Measurements from ENCODE around the gene ORAI3. TPM values are rescaled to one million over a fixed set of nuclear protein-coding genes. Genes with fewer than 3 reads are reported as not detected.
A peak's percentile ranks its signal among the peaks of the same experiment; 100 is the strongest.

ORAI3 gene
- polyA plus RNA-seq, 1 experiment: 37.1 TPM

DNA sequence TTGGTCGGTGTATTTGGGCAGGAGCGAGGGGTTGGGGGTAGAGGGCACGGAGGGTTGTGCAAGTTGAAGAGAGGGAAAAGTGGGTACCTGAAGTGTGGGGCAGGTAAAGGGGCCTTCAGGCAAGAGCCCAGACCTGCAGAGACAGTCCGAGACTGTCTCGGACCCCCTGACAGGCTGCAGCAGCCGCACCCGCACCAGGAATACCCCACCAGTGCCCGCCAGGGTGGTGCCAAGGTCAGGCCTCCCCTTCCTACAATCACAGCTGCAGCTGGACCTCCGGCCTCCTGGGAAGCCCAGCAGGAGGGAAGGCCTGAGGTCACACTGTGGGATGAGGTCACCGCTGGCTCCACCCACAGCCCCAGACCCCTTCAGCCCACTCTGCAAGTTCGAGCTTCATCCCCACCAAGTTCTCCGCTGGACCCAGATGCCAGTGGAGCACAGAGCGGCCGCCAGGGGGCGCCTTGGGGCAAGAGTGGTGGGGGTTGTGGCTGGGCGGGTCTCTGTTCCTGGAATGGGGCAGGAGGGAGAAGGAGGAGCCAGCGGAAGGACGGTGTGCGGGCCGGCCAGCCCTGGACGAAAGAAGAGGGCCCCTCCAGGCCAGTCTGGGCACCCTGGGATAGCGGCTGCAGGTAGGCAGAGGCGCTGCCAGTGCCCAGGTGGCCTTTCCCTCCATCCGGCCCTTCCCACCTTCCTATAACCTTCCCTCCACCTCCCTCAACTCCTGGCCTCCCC lies 36.0 kb downstream of the ORAI3 start, which contains the start of gene HSD3B7:
Gene HSD3B7, plus strand, starts transcription at position 539 of the 732 bp plus-strand sequence. CDS start 452 bp downstream, outside the sequence.
- H3K27me3 ChIP-seq (ENCODE audit: control insufficient read depth, insufficient read depth, low read length): no peaks in the 10 kb centered on the region
- POLR2A ChIA-PET: interaction anchor here (0.6 to 1.0 kb wide), 2 partner anchors 90 to 157 kb away, joined by 3 to 4 read pairs; partner anchors contain the start of gene ZNF646
- H3K4me3 ChIP-seq (ENCODE audit: low read depth, low read length): peak within 1 kb of the TSS; percentile 44
- H3K36me3 ChIP-seq (ENCODE audit: control insufficient read depth, insufficient read depth, low read length): peaks cover 22% of the 10 kb centered on the region
- TF ChIP-seq, protein P1, sequence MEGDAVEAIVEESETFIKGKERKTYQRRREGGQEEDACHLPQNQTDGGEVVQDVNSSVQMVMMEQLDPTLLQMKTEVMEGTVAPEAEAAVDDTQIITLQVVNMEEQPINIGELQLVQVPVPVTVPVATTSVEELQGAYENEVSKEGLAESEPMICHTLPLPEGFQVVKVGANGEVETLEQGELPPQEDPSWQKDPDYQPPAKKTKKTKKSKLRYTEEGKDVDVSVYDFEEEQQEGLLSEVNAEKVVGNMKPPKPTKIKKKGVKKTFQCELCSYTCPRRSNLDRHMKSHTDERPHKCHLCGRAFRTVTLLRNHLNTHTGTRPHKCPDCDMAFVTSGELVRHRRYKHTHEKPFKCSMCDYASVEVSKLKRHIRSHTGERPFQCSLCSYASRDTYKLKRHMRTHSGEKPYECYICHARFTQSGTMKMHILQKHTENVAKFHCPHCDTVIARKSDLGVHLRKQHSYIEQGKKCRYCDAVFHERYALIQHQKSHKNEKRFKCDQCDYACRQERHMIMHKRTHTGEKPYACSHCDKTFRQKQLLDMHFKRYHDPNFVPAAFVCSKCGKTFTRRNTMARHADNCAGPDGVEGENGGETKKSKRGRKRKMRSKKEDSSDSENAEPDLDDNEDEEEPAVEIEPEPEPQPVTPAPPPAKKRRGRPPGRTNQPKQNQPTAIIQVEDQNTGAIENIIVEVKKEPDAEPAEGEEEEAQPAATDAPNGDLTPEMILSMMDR (IDR thresholded peaks at IDR 0.05; ENCODE audit: insufficient read depth, low read depth, low read length): peak; percentile 97
- CTCF ChIA-PET: interaction anchor here (0.6 to 5.0 kb wide), 35 partner anchors 9 to 889 kb away, joined by 3 to 54 read pairs (median 4); partner anchors contain the start of genes VKORC1, ZNF267, ZNF646 and ZNF668
- DNase-seq (ENCODE audit: low read depth): no peak

DNA sequence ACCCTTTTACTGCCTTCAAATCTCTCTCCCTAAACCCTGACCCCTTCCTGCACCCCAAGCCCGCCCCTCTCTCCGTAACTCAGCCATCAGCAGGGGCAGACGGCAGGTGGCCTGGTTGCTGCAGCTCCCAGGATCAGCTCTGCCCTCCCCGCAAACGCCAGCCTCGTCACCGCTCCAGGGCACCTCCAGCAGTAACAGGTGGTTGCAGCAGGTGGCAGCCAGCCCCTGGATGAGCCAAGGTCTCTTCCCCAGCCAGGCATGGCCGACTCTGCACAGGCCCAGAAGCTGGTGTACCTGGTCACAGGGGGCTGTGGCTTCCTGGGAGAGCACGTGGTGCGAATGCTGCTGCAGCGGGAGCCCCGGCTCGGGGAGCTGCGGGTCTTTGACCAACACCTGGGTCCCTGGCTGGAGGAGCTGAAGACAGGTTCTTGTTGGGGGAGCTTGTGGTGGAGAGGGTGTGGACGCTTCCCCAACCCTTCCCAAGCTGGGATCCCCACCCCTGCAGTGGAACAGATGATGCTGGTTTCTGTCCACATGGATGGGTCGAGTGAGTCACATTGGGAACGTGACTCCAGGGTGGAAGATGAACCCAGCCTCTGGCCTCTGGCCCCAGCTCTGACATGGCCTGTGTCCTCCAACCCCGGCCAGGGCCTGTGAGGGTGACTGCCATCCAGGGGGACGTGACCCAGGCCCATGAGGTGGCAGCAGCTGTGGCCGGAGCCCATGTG lies 36.7 kb downstream of the ORAI3 start:
- DNase-seq (ENCODE audit: low read depth): no peak
- POLR2A ChIA-PET: interaction anchor here (1.0 kb wide), 1 partner anchor 156 kb away, joined by 4 read pairs; no protein-coding TSS in a partner anchor
- TF ChIP-seq, protein P1 (IDR thresholded peaks at IDR 0.05; ENCODE audit: insufficient read depth, low read depth, low read length): 0 out of 2 replicates have a peak, but pooled peaks have one; percentile 13
- CTCF ChIA-PET: interaction anchor here (0.8 to 5.0 kb wide), 29 partner anchors 8 to 888 kb away, joined by 3 to 54 read pairs (median 4); partner anchors contain the start of genes KAT8, VKORC1, ZNF267 and ZNF646
- Histone ChIP-seq H3K4me3 (ENCODE audit: low read depth, low read length) (peak overlapping the region; percentile 44), H3K27me3 (ENCODE audit: control insufficient read depth, insufficient read depth, low read length) (no peaks in the 10 kb centered on the region), H3K36me3 (ENCODE audit: control insufficient read depth, insufficient read depth, low read length) (peaks cover 17% of the 10 kb centered on the region)

DNA sequence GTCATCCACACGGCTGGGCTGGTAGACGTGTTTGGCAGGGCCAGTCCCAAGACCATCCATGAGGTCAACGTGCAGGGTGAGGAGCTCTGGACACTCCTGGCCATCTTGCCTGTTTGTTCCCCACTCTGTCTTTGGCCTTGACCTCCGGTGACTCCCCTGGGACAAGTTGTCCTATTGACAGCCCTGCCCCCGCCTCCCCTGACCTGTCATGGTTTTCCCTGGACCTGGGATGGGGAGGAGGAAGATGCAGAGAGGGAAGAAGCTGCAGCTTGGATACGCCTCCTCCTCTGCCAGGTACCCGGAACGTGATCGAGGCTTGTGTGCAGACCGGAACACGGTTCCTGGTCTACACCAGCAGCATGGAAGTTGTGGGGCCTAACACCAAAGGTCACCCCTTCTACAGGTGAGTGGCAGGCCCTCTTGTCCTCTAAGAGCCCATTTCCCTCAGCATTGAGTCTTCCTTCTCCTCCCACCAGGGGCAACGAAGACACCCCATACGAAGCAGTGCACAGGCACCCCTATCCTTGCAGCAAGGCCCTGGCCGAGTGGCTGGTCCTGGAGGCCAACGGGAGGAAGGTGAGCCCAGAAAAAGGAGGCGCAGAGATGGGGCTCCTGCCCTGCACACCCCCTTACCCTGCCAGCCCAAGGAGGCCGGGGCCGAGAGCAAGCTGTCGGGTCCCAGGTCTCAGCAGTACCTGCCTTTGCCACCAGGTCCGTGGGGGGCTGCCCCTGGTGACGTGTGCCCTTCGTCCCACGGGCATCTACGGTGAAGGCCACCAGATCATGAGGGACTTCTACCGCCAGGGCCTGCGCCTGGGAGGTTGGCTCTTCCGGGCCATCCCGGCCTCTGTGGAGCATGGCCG lies 37.5 kb downstream of the ORAI3 start:
- no peaks in the 10 kb centered on the region for H3K27me3 ChIP-seq (ENCODE audit: control insufficient read depth, insufficient read depth, low read length)
- ChIA-PET CTCF (interaction anchor here (0.8 to 5.0 kb wide), 23 partner anchors 7 to 882 kb away, joined by 3 to 54 read pairs (median 5); partner anchors contain the start of genes KAT8, VKORC1, ZNF646 and ZNF668), POLR2A (no interaction called here)
- H3K36me3 ChIP-seq (ENCODE audit: control insufficient read depth, insufficient read depth, low read length): peaks cover 13% of the 10 kb centered on the region
- no peak for DNase-seq (ENCODE audit: low read depth)
- H3K4me3 ChIP-seq (ENCODE audit: low read depth, low read length): no peak overlapping the region
- TF ChIP-seq, protein P1 (IDR thresholded peaks at IDR 0.05; ENCODE audit: insufficient read depth, low read depth, low read length): no peak

DNA sequence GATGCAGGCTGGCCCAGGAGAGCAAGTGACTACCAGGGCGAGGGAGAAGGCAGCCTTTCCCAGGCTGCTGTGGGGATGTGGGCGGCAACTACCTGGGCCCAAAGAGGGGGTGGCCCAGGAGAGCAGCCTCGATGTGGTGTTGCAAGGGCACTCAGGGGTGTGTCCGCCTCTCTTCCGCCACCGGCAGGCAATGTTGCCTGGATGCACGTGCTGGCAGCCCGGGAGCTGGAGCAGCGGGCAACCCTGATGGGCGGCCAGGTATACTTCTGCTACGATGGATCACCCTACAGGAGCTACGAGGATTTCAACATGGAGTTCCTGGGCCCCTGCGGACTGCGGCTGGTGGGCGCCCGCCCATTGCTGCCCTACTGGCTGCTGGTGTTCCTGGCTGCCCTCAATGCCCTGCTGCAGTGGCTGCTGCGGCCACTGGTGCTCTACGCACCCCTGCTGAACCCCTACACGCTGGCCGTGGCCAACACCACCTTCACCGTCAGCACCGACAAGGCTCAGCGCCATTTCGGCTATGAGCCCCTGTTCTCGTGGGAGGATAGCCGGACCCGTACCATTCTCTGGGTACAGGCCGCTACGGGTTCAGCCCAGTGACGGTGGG lies 38.8 kb downstream of the ORAI3 start:
- no peak for DNase-seq (ENCODE audit: low read depth)
- POLR2A ChIA-PET: no interaction called here
- CTCF ChIA-PET: interaction anchor here (1.0 to 1.1 kb wide), 2 partner anchors 29 to 455 kb away, joined by 3 read pairs; partner anchors contain the start of gene ZNF843
- peaks cover 11% of the 10 kb centered on the region for H3K36me3 ChIP-seq (ENCODE audit: control insufficient read depth, insufficient read depth, low read length)
- H3K27me3 ChIP-seq (ENCODE audit: control insufficient read depth, insufficient read depth, low read length): no peaks in the 10 kb centered on the region
- no peak overlapping the region for H3K4me3 ChIP-seq (ENCODE audit: low read depth, low read length)
- TF ChIP-seq, protein P1 (IDR thresholded peaks at IDR 0.05; ENCODE audit: insufficient read depth, low read depth, low read length): no peak

Data from BJ (cell line).